HEK293 (cell line): Measurements from ENCODE around the gene GJC2.

Experiments
- CTCF ChIA-PET: fragments of 350-600 bp; formaldehyde crosslinking; extraction: SDS; loops from one replicate; lab custom pipeline; 2021; ENCODE audit warnings: antibody characterized with exemption; lab: Yijun Ruan, JAX
- POLR2A ChIA-PET: fragments of 300-600 bp; formaldehyde crosslinking; extraction: SDS; loops from one replicate; lab custom pipeline; 2020; ENCODE audit warnings: antibody characterized with exemption, inconsistent platforms; lab: Yijun Ruan, JAX
- H3K27ac ChIP-seq: fragments of 200-500 bp; sonication (Bioruptor generic); 2 replicates; pipeline ENCODE4 v1.5.1; 2014; ENCODE audit warnings: low read depth, low read length, control low read depth, inconsistent platforms; ENCODE audit errors: extremely low read depth
- H3K36me3 ChIP-seq, 2 experiments: fragments of 200-500 bp in 1 of 2; sonication (Bioruptor generic) in 1 of 2; 1 replicate in 1 of 2; 2 replicates in 1 of 2; pipeline ENCODE4 v1.5.1; 2014 to 2017; ENCODE audit warnings: inconsistent platforms in 2 of 2, low read length in 2 of 2; ENCODE audit not compliant: control insufficient read depth in 2 of 2, insufficient read depth in 1 of 2
- H3K4me1 ChIP-seq: fragments of 200-500 bp; sonication (Bioruptor generic); 2 replicates; pipeline ENCODE4 v1.5.1; 2014; ENCODE audit warnings: mild to moderate bottlenecking, low read length, inconsistent platforms; ENCODE audit not compliant: control insufficient read depth, insufficient read depth
- H3K4me3 ChIP-seq: 2 replicates; pipeline ENCODE4 v1.5.1; 2011; ENCODE audit warnings: low read depth, mild to moderate bottlenecking, control low read depth, low read length, moderate library complexity
- H3K9me3 ChIP-seq: fragments of 200-500 bp; sonication (Bioruptor generic); 2 replicates; pipeline ENCODE4 v1.5.1; 2014; ENCODE audit warnings: low read depth, low read length, inconsistent platforms; ENCODE audit not compliant: control insufficient read depth, insufficient read depth
- GLI2 ChIP-seq: fragments of 450-650 bp; formaldehyde crosslinking; IDR thresholded peaks from 2 replicates; pipeline ENCODE4; 2017; ENCODE audit warnings: missing biosample characterization, missing genetic modification characterization, low read depth, borderline replicate concordance
- IKZF3 ChIP-seq: fragments of 450-650 bp; IDR thresholded peaks from 2 replicates; pipeline ENCODE4 v1.5.0; 2018; ENCODE audit warnings: missing biosample characterization, mild to moderate bottlenecking, missing genetic modification characterization, moderate library complexity
- KLF10 ChIP-seq: fragments of 450-650 bp; IDR thresholded peaks from 2 replicates; pipeline ENCODE4 v1.5.1; 2018; ENCODE audit warnings: missing biosample characterization, mild to moderate bottlenecking, missing genetic modification characterization
- OVOL3 ChIP-seq: fragments of 450-650 bp; formaldehyde crosslinking; IDR thresholded peaks from 2 replicates; pipeline ENCODE4 v1.5.1; 2016; ENCODE audit warnings: missing biosample characterization, missing genetic modification characterization
- RBAK ChIP-seq: fragments of 450-650 bp; formaldehyde crosslinking; IDR thresholded peaks from 2 replicates; pipeline ENCODE4 v1.5.1; 2016; ENCODE audit warnings: missing biosample characterization, missing genetic modification characterization
- SCRT2 ChIP-seq: fragments of 450-650 bp; formaldehyde crosslinking; IDR thresholded peaks from 2 replicates; pipeline ENCODE4 v1.5.1; 2016; ENCODE audit warnings: missing biosample characterization, missing genetic modification characterization
- ZBTB11 ChIP-seq: fragments of 450-650 bp; formaldehyde crosslinking; conservative IDR thresholded peaks from 2 replicates; pipeline ENCODE4 v1.5.1; 2016; ENCODE audit warnings: low read depth, missing biosample characterization, missing genetic modification characterization
- ZBTB21 ChIP-seq: fragments of 450-650 bp; formaldehyde crosslinking; IDR thresholded peaks from 2 replicates; pipeline ENCODE4 v1.5.1; 2017; ENCODE audit warnings: missing biosample characterization, missing genetic modification characterization
- ZNF174 ChIP-seq: fragments of 450-650 bp; formaldehyde crosslinking; IDR thresholded peaks from 2 replicates; pipeline ENCODE4 v1.5.0; 2017; ENCODE audit warnings: missing biosample characterization, mild to moderate bottlenecking, missing genetic modification characterization
- ZNF239 ChIP-seq: fragments of 450-650 bp; formaldehyde crosslinking; IDR thresholded peaks from 2 replicates; pipeline ENCODE4 v1.5.1; 2016; ENCODE audit warnings: missing biosample characterization, missing genetic modification characterization
- ZNF26 ChIP-seq: fragments of 450-650 bp; formaldehyde crosslinking; IDR thresholded peaks from 2 replicates; pipeline ENCODE4 v1.5.1; 2016; ENCODE audit warnings: missing biosample characterization, missing genetic modification characterization
- ZNF426 ChIP-seq: fragments of 450-650 bp; formaldehyde crosslinking; IDR thresholded peaks from 2 replicates; pipeline ENCODE4 v1.5.1; 2017; ENCODE audit warnings: missing biosample characterization, missing genetic modification characterization, mild to moderate bottlenecking, inconsistent platforms, moderate library complexity
- ZNF529 ChIP-seq: fragments of 450-650 bp; formaldehyde crosslinking; IDR thresholded peaks from 2 replicates; pipeline ENCODE4 v1.5.1; 2017; ENCODE audit warnings: missing genetic modification characterization, missing biosample characterization; ENCODE audit not compliant: insufficient replicate concordance
- ZNF560 ChIP-seq: fragments of 450-650 bp; formaldehyde crosslinking; IDR thresholded peaks from 2 replicates; pipeline ENCODE4 v1.5.1; 2017; ENCODE audit warnings: missing biosample characterization, missing genetic modification characterization, borderline replicate concordance
- ZNF624 ChIP-seq: fragments of 450-650 bp; formaldehyde crosslinking; IDR thresholded peaks from 2 replicates; pipeline ENCODE4 v1.5.1; 2017; ENCODE audit warnings: missing biosample characterization, missing genetic modification characterization
- ZNF664 ChIP-seq: fragments of 450-650 bp; formaldehyde crosslinking; IDR thresholded peaks from 2 replicates; pipeline ENCODE4 v1.5.1; 2016; ENCODE audit warnings: missing biosample characterization, missing genetic modification characterization
- ZNF701 ChIP-seq: fragments of 450-650 bp; formaldehyde crosslinking; IDR thresholded peaks from 2 replicates; pipeline ENCODE4 v1.5.1; 2016; ENCODE audit warnings: missing biosample characterization, missing genetic modification characterization
- ZNF707 ChIP-seq: fragments of 450-650 bp; formaldehyde crosslinking; IDR thresholded peaks from 2 replicates; pipeline ENCODE4 v1.5.1; 2016; ENCODE audit warnings: missing biosample characterization, missing genetic modification characterization
- ZNF785 ChIP-seq: fragments of 450-650 bp; formaldehyde crosslinking; IDR thresholded peaks from 2 replicates; pipeline ENCODE4 v1.5.1; 2016; ENCODE audit warnings: missing biosample characterization, missing genetic modification characterization
- TF ChIP-seq, protein P1 (sequence below): fragments of 450-650 bp; formaldehyde crosslinking; IDR thresholded peaks from 2 replicates; pipeline ENCODE4; 2016; ENCODE audit warnings: missing biosample characterization, missing genetic modification characterization
- TF ChIP-seq, protein P2 (sequence below): fragments of 450-650 bp; IDR thresholded peaks from 2 replicates; pipeline ENCODE4 v1.5.1; 2018; ENCODE audit warnings: missing biosample characterization, mild to moderate bottlenecking, missing genetic modification characterization
- TF ChIP-seq, protein P3 (sequence below): fragments of 450-650 bp; formaldehyde crosslinking; IDR thresholded peaks from 2 replicates; pipeline ENCODE4 v1.5.1; 2016; ENCODE audit warnings: missing biosample characterization, missing genetic modification characterization, low read depth

GJC2 gene

DNA sequence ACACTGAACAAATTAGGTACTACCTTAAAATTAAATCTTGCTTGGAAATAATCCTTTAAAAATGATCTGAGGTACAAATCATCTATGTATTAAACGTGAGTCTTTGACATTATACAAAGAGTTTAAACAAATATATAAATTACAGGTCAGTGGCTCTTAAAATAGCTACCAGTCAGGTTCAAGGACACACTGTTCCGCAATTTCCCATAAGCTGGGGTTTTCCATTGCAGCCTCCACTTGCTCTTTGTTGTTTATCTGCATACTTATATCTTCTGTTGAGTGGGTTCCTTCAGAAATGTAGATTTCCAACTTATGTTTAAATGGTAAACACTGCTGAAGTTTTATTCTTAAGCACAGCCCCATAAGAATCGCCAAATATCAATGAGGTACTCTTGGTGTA, 34.9 kb upstream of the GJC2 start:
- TF ChIP-seq ZNF701 (tag by site-specific recombination): no peak
- TF ChIP-seq, protein P1, sequence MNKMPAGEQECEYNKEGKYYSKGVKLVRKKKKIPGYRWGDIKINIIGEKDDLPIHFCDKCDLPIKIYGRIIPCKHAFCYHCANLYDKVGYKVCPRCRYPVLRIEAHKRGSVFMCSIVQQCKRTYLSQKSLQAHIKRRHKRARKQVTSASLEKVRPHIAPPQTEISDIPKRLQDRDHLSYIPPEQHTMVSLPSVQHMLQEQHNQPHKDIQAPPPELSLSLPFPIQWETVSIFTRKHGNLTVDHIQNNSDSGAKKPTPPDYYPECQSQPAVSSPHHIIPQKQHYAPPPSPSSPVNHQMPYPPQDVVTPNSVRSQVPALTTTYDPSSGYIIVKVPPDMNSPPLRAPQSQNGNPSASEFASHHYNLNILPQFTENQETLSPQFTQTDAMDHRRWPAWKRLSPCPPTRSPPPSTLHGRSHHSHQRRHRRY (tag by site-specific recombination): no peak
- no peak for TF ChIP-seq IKZF3
- TF ChIP-seq ZNF707 (tag by site-specific recombination): no peak
- no peak for TF ChIP-seq ZBTB21 (tag by site-specific recombination)
- TF ChIP-seq GLI2 (tag by site-specific recombination): no peak
- ChIA-PET POLR2A (no interaction called here), CTCF (interaction anchor here (0.9 to 9.9 kb wide), 2 partner anchors 12 to 16 kb away, joined by 3 to 57 read pairs; no protein-coding TSS in a partner anchor)
- Histone ChIP-seq H3K4me1 (no peaks in the 10 kb centered on the region), H3K9me3 (no peaks in the 10 kb centered on the region), H3K4me3 (no peak overlapping the region), H3K27ac (no peak overlapping the region), H3K36me3 (no peaks in the 10 kb centered on the region)

DNA sequence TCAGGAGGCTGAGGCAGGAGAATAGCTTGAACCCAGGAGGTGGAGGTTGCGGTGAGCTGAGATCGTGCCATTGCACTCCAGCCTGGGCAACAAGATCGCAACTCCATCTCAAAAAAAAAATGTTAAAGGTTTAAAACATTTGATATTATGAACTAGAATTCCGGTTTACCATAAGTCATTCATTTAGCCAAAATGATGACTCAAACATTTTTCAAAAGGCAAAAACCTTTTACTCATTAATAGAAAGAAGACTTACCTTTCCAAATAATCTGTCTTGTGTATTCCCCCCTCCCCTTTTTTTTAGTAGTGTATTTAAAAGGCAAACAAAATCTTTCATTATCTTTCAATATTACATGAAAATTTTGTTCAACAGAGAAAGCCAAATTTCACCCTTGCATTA, 32.4 kb upstream of the GJC2 start:
- ChIA-PET CTCF (no interaction called here), POLR2A (no interaction called here)
- Histone ChIP-seq H3K4me1 (no peaks in the 10 kb centered on the region), H3K4me3 (no peak overlapping the region), H3K9me3 (no peaks in the 10 kb centered on the region), H3K27ac (no peak overlapping the region), H3K36me3 (no peaks in the 10 kb centered on the region)
- TF ChIP-seq ZNF624 (tag by site-specific recombination): no peak
- TF ChIP-seq ZNF664 (tag by site-specific recombination): no peak
- TF ChIP-seq ZNF26 (tag by site-specific recombination): no peak
- no peak for TF ChIP-seq RBAK (tag by site-specific recombination)
- TF ChIP-seq ZNF560: no peak
- no peak for TF ChIP-seq SCRT2 (tag by site-specific recombination)
- TF ChIP-seq ZNF239 (tag by site-specific recombination): no peak
- TF ChIP-seq KLF10 (tag by site-specific recombination): no peak
- no peak for TF ChIP-seq IKZF3
- no peak for TF ChIP-seq ZBTB11
- TF ChIP-seq, protein P2, sequence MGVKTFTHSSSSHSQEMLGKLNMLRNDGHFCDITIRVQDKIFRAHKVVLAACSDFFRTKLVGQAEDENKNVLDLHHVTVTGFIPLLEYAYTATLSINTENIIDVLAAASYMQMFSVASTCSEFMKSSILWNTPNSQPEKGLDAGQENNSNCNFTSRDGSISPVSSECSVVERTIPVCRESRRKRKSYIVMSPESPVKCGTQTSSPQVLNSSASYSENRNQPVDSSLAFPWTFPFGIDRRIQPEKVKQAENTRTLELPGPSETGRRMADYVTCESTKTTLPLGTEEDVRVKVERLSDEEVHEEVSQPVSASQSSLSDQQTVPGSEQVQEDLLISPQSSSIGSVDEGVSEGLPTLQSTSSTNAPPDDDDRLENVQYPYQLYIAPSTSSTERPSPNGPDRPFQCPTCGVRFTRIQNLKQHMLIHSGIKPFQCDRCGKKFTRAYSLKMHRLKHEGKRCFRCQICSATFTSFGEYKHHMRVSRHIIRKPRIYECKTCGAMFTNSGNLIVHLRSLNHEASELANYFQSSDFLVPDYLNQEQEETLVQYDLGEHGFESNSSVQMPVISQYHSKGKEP: no peak
- no peak for TF ChIP-seq OVOL3 (tag by site-specific recombination)
- TF ChIP-seq GLI2 (tag by site-specific recombination): no peak
- TF ChIP-seq ZNF174 (tag by site-specific recombination): no peak
- no peak for TF ChIP-seq ZNF426 (tag by site-specific recombination)
- TF ChIP-seq ZNF529 (tag by site-specific recombination): no peak
- TF ChIP-seq ZNF785: no peak
- TF ChIP-seq, protein P3, sequence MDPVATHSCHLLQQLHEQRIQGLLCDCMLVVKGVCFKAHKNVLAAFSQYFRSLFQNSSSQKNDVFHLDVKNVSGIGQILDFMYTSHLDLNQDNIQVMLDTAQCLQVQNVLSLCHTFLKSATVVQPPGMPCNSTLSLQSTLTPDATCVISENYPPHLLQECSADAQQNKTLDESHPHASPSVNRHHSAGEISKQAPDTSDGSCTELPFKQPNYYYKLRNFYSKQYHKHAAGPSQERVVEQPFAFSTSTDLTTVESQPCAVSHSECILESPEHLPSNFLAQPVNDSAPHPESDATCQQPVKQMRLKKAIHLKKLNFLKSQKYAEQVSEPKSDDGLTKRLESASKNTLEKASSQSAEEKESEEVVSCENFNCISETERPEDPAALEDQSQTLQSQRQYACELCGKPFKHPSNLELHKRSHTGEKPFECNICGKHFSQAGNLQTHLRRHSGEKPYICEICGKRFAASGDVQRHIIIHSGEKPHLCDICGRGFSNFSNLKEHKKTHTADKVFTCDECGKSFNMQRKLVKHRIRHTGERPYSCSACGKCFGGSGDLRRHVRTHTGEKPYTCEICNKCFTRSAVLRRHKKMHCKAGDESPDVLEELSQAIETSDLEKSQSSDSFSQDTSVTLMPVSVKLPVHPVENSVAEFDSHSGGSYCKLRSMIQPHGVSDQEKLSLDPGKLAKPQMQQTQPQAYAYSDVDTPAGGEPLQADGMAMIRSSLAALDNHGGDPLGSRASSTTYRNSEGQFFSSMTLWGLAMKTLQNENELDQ (tag by site-specific recombination): no peak
